Stimulated activated CD4-positive, alpha-beta T cell treated with anti-CD3 and anti-CD28 coated beads, TNF-alpha, amount 100 ng/mL, for 4 hours (primary cell): ENCODE measurements around the gene DNPEP.
"Not testable (repeated sequence)": the region's sequence is repeated elsewhere in the genome, so short reads cannot be mapped to it uniquely, and the experiment has no call there.

Experiments used
- DNase-seq, 3 experiments: peaks; one replicate each; pipeline ENCODE4 v3.0.0-alpha.2; 2020; ENCODE audit warnings: low read depth in 3 of 3

Gene DNPEP

DNA sequence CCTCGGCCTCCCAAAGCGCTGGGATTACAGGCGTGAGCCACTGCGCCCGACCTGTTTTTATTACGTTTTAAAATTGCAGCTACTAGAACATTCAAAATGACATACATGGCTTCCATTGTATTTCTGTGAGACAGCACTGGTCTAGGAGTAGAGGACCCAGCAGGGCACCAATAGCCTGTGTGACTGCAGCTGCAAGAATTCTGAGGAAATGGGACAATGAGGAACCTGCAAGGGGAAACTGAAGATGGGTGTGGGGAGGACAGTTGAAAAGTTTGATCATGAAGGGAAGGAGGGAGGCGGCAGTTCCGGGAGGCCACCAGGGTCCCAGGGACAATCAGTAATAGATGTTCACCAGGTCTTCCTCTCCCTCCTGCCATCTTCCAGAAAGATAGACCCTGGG, 13.9 kb upstream of the DNPEP start:
- no peak for DNase-seq

GRCh38 chr2:219400562-219400961, 12.8 kb upstream of the DNPEP start:
- DNase-seq = no peak

GRCh38 chr2:219399716-219400478, 12.2 kb upstream of the DNPEP start:
- DNase-seq = no peak

DNA sequence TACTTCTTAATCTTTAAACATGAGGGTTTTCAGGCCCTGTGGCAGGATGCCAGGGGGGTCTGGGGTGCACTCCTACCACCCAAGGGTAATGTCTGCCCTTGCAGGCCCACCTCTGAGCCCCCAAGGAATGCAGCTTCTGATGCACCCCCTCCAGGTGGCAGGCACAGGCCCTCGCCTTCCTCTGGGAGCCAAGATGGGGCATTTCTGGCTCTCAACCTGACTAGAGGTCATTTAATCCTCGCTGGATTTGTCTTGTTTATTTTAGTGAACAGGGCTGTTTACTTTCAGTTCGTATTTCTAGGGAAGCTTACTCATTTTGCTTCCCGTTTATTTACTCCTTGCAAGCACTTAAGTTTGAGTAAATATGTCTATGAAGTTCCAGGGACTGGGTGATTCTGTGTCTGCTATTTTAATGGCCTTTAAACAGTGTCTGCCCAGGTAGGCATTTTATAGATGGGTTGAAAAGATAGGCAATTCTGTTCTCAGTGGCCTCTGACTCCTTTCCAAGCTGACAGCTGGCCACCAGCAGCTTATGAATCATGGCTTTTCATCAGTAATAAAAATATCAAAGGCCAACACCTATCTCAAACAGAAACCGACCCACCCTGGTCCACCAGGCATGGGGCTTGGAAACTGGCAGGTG, 11.1 kb upstream of the DNPEP start:
- no peak for DNase-seq

GRCh38 chr2:219396863-219397457, 9.2 kb upstream of the DNPEP start:
- DNase-seq = no peak

- DNase-seq = no peak
These were observed 7.9 kb upstream of the DNPEP start for GRCh38 chr2:219395609-219396008.

DNA sequence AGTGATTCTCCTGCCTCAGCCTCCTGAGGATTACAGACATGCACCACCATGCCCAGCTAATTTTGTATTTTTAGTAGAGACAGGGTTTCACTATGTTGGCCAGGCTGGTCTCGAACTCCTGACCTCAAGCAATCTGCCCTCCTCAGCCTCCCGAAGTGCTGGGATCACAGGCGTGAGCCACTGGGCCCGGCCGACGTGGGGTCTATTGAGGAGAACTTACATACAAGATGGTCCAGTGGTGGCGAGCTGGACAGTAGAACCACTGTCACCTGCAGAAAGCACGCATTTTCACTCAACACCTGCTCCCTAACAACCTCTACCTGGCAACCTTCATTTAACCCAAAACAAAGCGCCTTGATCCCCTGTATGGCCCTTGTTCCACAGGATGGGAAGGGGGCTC, 7.3 kb upstream of the DNPEP start:
- DNase-seq = not testable (repeated sequence)

- no peak for DNase-seq
These were observed 5.0 kb upstream of the DNPEP start for GRCh38 chr2:219392754-219393153.

GRCh38 chr2:219388907-219389156, 1.1 kb upstream of the DNPEP start:
- no peak for DNase-seq

DNA sequence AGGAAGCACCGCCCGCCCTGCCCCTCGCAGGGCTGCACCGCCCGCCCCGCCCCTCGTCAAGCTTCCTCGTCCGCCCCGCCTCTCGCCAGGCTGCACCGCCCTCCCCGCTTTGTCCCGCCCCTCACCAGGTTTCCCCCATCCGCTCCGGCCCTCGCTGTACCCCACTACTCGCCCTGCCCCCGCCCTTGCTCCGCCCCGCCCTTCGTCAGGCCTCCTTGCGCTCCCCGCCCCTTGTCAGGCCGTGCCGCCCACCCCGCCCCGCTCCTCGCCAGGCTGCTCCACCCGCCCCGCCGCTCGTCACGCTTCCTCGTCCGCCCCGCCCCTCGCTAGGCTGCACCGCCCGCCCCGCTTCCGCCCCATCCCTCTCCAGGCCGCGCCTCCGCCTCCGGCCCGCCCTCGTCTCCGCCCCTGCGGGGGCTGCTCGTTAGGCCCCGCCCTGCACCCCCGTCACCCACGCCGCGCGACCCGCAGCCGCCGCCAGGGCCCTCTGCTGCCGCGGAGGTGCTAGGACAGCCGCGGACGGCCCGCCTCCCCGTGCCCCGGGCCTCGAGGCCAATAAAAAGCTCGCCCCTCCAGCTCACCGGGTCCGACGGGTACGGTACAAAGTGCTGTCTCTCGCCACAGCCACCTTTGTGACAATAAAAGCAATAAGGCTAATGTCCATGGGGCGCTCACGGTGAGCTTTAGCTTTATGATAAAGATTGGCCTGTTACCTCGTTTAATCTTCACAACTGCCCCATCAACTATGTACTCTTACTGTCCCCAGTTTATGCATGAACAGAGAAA, 602 bp upstream of the DNPEP start:
- DNase-seq = peak; percentile 97 to 99 (median 99)

DNA sequence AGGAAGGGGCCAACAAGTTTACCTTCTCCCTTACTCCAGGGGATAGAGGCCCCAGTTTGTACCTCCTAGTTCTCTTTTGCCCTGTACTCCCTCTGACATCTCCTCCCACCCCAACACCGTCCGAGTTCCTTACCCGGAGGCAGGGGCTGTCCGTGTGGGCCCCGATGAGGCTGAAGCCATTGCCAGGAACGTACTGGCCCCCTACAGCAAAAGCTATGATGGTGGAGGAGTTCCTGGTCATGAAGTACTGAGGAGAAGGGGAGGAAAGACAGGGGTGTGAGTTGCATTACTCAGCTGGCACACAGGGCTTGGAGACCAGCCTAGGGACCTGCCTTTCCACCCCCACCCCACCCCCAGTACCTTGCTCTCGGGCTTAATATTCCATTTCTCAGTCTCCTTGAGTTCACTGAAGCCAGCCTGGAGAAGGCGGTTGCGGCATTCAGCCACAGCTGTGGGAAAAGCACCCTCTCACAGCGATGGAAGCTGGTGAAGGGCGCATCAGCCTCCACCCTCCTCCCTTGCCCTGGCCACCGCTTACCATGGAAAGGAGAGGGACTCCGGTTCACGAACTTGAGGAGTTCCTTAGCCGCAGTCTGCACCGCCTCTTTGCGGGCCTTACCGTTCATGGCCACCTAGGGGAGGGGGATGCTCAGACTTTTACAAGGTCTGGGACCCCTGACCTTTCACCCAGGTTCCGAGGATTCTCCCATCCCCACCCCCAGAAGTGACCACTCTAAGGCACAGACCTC, 1.0 kb downstream of the DNPEP start:
- no peak for DNase-seq

GRCh38 chr2:219385958-219386520, 1.7 kb downstream of the DNPEP start:
- no peak for DNase-seq

DNA sequence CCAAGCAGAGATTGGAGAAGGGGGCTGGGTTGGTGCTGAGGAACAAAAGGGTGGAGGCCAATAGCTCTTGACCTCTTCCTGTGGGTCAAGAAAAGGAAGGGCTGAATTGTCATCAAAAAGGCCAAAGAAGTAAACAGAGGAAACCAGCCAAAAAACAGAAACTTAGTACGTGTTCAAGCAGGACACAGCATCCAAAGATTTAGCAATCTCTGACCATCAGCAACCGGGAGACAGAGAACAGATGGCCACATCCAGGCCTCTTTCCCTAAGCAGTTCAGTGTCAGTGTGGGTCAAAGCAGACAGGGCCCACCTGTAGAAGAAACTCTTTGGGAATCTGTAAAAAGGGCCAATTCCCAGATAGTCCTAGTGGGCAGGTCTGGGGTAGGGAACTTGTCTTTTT, 2.9 kb downstream of the DNPEP start:
- no peak for DNase-seq

DNA sequence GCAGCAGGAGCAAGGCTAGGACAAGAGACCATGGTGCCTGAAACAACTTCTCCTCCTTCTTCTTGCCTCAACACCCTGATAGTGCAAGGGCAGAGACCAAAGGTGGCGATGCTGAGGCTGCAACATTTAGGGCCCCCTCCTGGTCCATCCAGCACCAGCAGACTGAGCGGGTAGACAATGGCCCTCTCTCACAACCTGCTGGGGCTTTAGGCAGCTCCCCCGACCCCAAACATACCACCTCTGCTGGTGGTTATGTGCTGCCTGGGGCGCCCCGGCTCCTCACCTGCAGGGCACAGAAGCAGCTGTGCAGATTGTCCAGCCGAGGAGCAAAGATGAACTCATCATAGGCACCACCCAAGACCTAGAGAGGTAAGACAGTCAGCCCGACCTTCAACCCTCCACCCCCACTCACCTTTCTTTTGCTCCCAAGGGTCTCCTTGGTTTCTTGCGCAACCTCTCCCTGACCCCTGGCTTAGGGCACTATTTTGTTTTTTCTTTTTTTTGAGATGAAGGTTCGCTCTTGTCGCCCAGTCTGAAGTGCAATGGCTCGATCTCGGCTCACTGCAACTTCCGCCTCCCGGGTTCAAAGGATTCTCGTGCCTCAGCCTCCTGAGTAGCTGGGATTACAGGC, 3.5 kb downstream of the DNPEP start:
- no peak for DNase-seq

DNA sequence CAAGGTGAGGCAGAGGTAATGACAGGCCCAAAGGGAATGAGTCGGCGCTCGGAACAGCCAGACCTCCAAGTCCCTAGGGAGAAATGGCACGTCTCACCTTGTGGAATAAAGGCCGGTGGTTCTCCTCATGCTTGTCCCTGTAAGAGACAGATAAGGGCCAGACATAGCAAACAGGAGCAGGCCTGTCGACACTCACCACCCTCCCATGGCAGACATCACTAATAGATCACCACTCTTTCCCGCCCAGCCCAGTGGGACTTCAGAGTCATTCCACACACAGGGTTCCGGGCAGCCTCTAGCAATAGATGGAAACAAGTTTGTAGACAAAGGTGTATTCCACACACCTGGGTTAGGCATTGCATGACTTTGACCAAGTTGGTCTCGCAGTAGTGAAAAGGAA, 6.3 kb downstream of the DNPEP start:
- DNase-seq = no peak

- no peak for DNase-seq
These were observed 6.8 kb downstream of the DNPEP start for GRCh38 chr2:219380926-219381325.

- DNase-seq = no peak
These were observed 9.4 kb downstream of the DNPEP start for GRCh38 chr2:219378163-219378851.

- no peak for DNase-seq
These were observed 18.3 kb downstream of the DNPEP start for GRCh38 chr2:219369447-219369861.

GRCh38 chr2:219368690-219369191, 19.0 kb downstream of the DNPEP start:
- no peak for DNase-seq

GRCh38 chr2:219362524-219363164, 25.1 kb downstream of the DNPEP start:
- no peak for DNase-seq
